HFFc6 (cell line): ENCODE measurements around the gene KCNC4. TPM values are rescaled to one million over a fixed set of nuclear protein-coding genes. Genes with fewer than 3 reads are reported as not detected.

Experiments
- DNase-seq: peaks from one replicate; pipeline ENCODE4 v3.0.0-alpha.2; 2018
- H3K27ac Mint-ChIP-seq: 2 replicates; pipeline ENCODE4 v1.8.0; 2020; ENCODE audit warnings: mild to moderate bottlenecking, mixed read lengths
- H3K27me3 Mint-ChIP-seq: 2 replicates; pipeline ENCODE4 v1.8.0; 2021; ENCODE audit warnings: mild to moderate bottlenecking, moderate library complexity, mixed read lengths; ENCODE audit not compliant: insufficient read depth
- H3K36me3 Mint-ChIP-seq: 2 replicates; pipeline ENCODE4 v1.8.0; 2021; ENCODE audit warnings: low read depth, mixed read lengths
- H3K4me1 Mint-ChIP-seq: 2 replicates; pipeline ENCODE4 v1.8.0; 2020; ENCODE audit warnings: low read depth, mixed read lengths
- H3K4me3 Mint-ChIP-seq: 2 replicates; pipeline ENCODE4 v1.8.0; 2020; ENCODE audit warnings: mild to moderate bottlenecking, moderate library complexity, mixed read lengths
- H3K9me3 Mint-ChIP-seq: 2 replicates; pipeline ENCODE4 v1.8.0; 2020; ENCODE audit warnings: mild to moderate bottlenecking, mixed read lengths
- CTCF ChIP-seq: fragments of 200-600 bp; sonication (generic); IDR thresholded peaks from 2 replicates; pipeline ENCODE4 v1.5.0; 2021; ENCODE audit warnings: antibody characterized with exemption, mild to moderate bottlenecking
- total RNA-seq, 6 experiments: library from RNA; stranded (reverse); fragmentation: NEBNext Ultra II Directional; extraction: Animal tissue kit (Norgen Biotek cat#: 25700); gene quantifications; 2 replicates in 1 of 6; 3 replicates in 5 of 6; pipeline ENCODE4 v1.2.3, GENCODE V29; 2021

KCNC4 gene
- total RNA-seq, 6 experiments from 2014 or later, result 8.8 to 22.6 (median 11.2) TPM

DNA sequence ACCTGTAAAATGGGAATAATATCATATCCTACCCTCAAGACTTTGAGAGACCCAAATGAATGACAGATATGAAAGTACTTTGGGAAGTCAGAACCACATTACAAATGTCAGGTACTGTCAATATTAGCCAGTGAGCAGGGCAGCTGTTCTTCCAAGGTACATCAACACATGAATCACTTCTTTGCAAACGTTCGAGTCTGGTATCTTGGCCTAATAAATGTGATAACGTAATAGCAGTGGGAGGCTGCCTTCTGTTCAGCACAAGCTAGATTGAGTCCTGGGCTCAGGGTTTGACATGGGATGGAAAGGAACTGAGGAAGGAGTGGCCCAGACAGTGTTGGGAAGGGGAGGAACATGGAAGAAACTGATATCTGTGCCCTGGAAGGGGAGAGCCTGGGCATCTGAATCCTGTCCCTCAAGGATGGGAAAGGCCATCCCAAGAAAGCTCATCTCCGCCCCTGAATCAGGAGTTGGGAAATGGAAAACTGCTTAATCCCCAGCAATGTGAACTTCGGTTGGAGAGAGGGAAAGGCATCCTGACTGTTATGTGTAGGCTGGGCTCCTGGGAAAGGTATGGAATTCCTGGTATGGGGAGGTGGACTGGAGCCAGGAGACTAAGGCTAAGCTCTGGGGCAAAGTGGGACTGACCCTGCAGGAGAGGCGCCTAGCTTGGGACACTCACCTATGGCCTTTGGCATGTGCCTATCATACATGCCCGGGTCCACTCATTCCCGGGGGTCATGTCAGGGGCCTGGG is 14.3 kb downstream of the KCNC4 start:
- no peaks in the 10 kb centered on the region for H3K9me3 Mint-ChIP-seq
- H3K36me3 Mint-ChIP-seq, result peaks cover 4% of the 10 kb centered on the region; the same call in 1 of the 2 replicates

DNA sequence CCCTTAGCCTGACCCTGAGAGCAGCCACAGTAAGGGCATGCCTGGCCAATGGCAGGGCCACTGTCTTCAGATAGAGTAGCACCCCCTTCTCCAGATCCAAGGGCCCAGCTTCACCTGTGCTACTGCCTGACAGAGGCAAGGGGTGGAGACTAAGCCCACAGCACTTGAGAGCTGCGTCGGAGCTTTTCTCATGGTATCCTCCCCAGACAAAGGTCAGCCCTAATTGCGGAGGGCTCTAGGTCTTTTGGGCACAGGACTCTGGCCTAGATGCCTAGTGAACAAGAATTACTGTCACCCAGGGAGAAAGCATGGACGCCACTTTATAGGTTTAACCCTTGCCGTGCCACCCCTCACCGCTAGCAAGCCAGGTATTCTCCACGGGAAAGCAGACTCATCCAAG is 15.1 kb downstream of the KCNC4 start:
- Mint-ChIP-seq H3K4me1 (peaks cover 20% of the 10 kb centered on the region), H3K27me3 (peaks cover 10% of the 10 kb centered on the region), H3K4me3 (no peak overlapping the region), H3K27ac (no peak overlapping the region), H3K9me3 (no peaks in the 10 kb centered on the region), H3K36me3 (peaks cover 4% of the 10 kb centered on the region; the same call in 1 of the 2 replicates)
- no peak for DNase-seq
- no peak for TF ChIP-seq CTCF

More for the DNA sequence above, 14.3 kb downstream of the KCNC4 start:
- TF ChIP-seq CTCF, result no peak
- no peak overlapping the region for H3K27ac Mint-ChIP-seq
- DNase-seq, result no peak
- H3K4me1 Mint-ChIP-seq, result peaks cover 12% of the 10 kb centered on the region
- H3K27me3 Mint-ChIP-seq, result peaks cover 10% of the 10 kb centered on the region
- no peak overlapping the region for H3K4me3 Mint-ChIP-seq

DNA sequence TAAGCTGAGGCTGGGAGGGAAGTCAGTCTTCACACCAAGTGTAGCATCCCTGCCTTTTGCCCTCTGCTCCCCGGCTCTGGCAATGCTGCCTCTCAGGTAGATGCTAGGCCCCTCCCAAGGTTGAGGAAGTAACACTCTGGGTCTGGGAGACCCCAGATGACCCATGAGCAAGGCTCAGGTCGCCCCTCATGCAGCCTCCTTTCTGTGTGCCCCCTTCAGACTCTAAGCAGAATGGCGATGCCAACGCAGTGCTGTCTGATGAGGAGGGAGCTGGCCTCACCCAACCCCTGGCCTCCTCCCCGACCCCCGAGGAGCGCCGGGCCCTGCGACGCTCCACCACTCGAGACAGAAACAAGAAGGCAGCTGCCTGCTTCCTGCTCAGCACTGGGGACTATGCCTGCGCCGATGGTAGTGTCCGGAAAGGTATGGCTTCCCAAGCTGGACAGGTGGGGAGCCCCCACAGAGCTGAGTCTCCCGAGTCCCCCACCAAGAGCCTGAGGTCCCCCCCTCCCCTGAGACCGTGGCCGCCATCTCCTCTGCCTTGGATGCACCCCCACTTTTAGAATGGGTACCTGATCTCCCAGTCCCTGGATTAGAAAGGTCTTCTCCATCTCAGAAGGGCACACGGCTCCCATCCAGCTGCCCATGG is 15.8 kb downstream of the KCNC4 start:
- Mint-ChIP-seq H3K27ac (no peak overlapping the region), H3K36me3 (peaks cover 4% of the 10 kb centered on the region; the same call in 1 of the 2 replicates), H3K4me1 (peaks cover 26% of the 10 kb centered on the region), H3K9me3 (no peaks in the 10 kb centered on the region), H3K27me3 (peaks cover 8% of the 10 kb centered on the region), H3K4me3 (no peak overlapping the region)
- no peak for DNase-seq
- no peak for TF ChIP-seq CTCF

DNA sequence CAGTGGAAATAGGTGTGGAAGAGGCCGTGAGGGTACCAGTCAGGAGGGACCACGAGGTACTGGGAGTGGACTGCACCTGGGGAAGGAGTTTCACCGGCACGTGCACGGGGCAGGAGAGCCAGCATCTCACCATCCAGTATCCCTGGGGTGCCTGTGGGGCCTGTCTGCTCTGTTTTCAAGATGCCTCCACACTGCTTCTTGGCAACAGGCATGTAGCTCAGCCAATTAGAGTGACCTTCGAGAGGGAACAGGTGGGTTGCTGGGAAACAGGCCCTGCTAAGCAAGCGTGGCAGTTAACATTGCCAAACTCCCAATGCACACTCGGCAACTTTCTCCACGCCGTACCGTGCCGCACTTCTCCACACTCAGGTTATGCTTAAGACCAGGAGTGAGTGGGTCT is 17.7 kb downstream of the KCNC4 start:
- no peak for DNase-seq
- Mint-ChIP-seq H3K9me3 (no peaks in the 10 kb centered on the region), H3K4me3 (no peak overlapping the region), H3K27ac (no peak overlapping the region), H3K4me1 (peaks cover 26% of the 10 kb centered on the region), H3K36me3 (peaks cover 4% of the 10 kb centered on the region; the same call in 1 of the 2 replicates), H3K27me3 (peaks cover 8% of the 10 kb centered on the region)
- no peak for TF ChIP-seq CTCF

DNA sequence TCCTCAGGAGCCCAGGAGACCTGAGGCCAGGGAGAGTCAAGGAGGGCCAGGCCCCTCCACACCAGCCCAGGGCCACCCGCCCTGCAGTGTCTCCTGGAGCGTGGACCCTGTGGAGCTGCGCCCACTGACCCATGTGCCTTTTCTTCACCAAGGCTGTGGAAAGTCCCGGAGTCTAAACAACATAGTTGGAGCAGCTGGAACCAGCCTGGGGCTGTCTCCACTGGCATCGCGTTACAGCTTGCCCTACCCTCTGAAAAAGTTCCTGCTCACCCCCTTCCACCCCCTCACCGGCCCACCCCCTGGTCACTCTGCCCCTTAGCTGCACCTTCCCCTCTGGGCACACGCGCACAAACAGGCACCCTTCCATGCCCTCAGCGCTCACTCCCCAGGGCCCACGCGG is 18.3 kb downstream of the KCNC4 start:
- no peak for DNase-seq
- H3K27ac Mint-ChIP-seq, result no peak overlapping the region
- TF ChIP-seq CTCF, result no peak
- peaks cover 6% of the 10 kb centered on the region for H3K27me3 Mint-ChIP-seq
- peaks cover 2% of the 10 kb centered on the region; the same call in 1 of the 2 replicates for H3K36me3 Mint-ChIP-seq
- no peaks in the 10 kb centered on the region for H3K9me3 Mint-ChIP-seq
- H3K4me3 Mint-ChIP-seq, result no peak overlapping the region
- H3K4me1 Mint-ChIP-seq, result peaks cover 29% of the 10 kb centered on the region
